Gastrocnemius medialis (tissue), 4 donors: ENCODE data around the gene RWDD3.

ENCODE experiments used
- POLR2A ChIP-seq, 2 donors: fragments of 450-650 bp; IDR thresholded peaks; one replicate each; pipeline ENCODE4 v1.6.1; 2017; ENCODE audit warnings: antibody characterized with exemption in 2 of 2, mild to moderate bottlenecking in 2 of 2, moderate library complexity in 2 of 2
- TF ChIP-seq, protein P1 (sequence below), 5 experiments: fragments of 450-650 bp in 3 of 5; fragments of 200-600 bp in 2 of 5; sonication (generic) in 2 of 5; IDR thresholded peaks in 4 of 5; conservative IDR thresholded peaks in 1 of 5; 1 replicate in 4 of 5; 2 replicates in 1 of 5; pipeline ENCODE4 v1.5.1; 2016 to 2019; ENCODE audit warnings: antibody characterized with exemption in 5 of 5, mild to moderate bottlenecking in 3 of 5, moderate library complexity in 3 of 5

DNA sequence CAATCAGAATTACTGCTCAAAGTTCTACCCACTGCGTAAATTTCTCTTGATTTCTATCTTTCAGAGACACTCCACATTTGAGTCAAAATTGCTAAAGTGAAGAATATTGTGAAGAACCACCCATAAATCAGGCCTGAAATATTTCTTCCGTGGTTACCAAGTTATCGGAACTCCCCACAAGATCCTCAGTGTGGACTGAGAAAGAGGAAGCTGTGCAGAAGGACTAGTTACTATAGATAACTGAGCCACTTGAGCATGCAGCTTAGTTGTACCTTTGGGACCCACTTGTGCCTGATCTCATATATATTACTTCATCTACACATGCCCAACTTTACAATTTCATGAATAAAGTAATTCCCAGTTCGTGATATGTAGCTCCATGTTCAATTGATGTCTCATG is 18.4 kb downstream of the RWDD3 start:
- TF ChIP-seq POLR2A (IDR thresholded peaks at IDR 0.05): no peak
- TF ChIP-seq, protein P1, sequence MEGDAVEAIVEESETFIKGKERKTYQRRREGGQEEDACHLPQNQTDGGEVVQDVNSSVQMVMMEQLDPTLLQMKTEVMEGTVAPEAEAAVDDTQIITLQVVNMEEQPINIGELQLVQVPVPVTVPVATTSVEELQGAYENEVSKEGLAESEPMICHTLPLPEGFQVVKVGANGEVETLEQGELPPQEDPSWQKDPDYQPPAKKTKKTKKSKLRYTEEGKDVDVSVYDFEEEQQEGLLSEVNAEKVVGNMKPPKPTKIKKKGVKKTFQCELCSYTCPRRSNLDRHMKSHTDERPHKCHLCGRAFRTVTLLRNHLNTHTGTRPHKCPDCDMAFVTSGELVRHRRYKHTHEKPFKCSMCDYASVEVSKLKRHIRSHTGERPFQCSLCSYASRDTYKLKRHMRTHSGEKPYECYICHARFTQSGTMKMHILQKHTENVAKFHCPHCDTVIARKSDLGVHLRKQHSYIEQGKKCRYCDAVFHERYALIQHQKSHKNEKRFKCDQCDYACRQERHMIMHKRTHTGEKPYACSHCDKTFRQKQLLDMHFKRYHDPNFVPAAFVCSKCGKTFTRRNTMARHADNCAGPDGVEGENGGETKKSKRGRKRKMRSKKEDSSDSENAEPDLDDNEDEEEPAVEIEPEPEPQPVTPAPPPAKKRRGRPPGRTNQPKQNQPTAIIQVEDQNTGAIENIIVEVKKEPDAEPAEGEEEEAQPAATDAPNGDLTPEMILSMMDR (IDR thresholded peaks at IDR 0.05 in 4 of 5, conservative IDR thresholded peaks at IDR 0.05 in 1 of 5): no peak
